ENCODE measurements around the gene CCL19.

CCL19 gene

GRCh38 chr9:34659592-34660253 lies 31.4 kb downstream of the CCL19 start:
- no peak for DNase-seq

GRCh38 chr9:34658461-34658860 lies 32.6 kb downstream of the CCL19 start:
- no peak for DNase-seq

- no peak for DNase-seq
Measured at GRCh38 chr9:34656992-34657391, 34.1 kb downstream of the CCL19 start.

GRCh38 chr9:34655394-34655793 lies 35.7 kb downstream of the CCL19 start:
- DNase-seq: no peak

GRCh38 chr9:34654323-34655051 lies 36.6 kb downstream of the CCL19 start:
- peak; percentile 92 for DNase-seq

GRCh38 chr9:34653151-34654072 lies 37.7 kb downstream of the CCL19 start:
- DNase-seq: peak; percentile 42

- DNase-seq: no peak
Measured at GRCh38 chr9:34652602-34653000, 38.5 kb downstream of the CCL19 start.

GRCh38 chr9:34651876-34652601 lies 39.0 kb downstream of the CCL19 start, which contains the start of gene IL11RA:
Gene IL11RA, plus strand, starts transcription at chr9:34652185. Its CDS starts 3,033 bp downstream, at chr9:34655218.
- DNase-seq: peak; percentile 74

GRCh38 chr9:34651321-34651720 lies 39.8 kb downstream of the CCL19 start:
- no peak for DNase-seq

GRCh38 chr9:34650816-34651215 lies 40.3 kb downstream of the CCL19 start:
- DNase-seq: no peak

- DNase-seq: no peak
Measured at GRCh38 chr9:34648673-34649072, 42.4 kb downstream of the CCL19 start.

- no peak for DNase-seq
Measured at GRCh38 chr9:34647651-34648050, 43.4 kb downstream of the CCL19 start.

GRCh38 chr9:34647084-34647403 lies 44.0 kb downstream of the CCL19 start:
- DNase-seq: no peak

GRCh38 chr9:34646211-34647083 lies 44.6 kb downstream of the CCL19 start, which contains the start of gene GALT:
Gene GALT, plus strand, starts transcription at chr9:34646675. Its CDS starts 30 bp downstream, at chr9:34646705.
- peak; percentile 74 for DNase-seq

- DNase-seq: no peak
Measured at GRCh38 chr9:34644766-34645314, 46.2 kb downstream of the CCL19 start.

GRCh38 chr9:34642679-34643078 lies 48.4 kb downstream of the CCL19 start:
- DNase-seq: no peak
